Activated naive CD4-positive, alpha-beta T cell treated with anti-CD3 and anti-CD28 coated beads for 36 hours (primary cell): Measurements from ENCODE around the gene CD200R1L. TPM values are rescaled to one million over a fixed set of nuclear protein-coding genes. Genes with fewer than 3 reads are reported as not detected.

Source experiments
- CTCF ChIA-PET: fragments of 350-600 bp; sonication (Branson Sonifier 250); formaldehyde crosslinking; loops from one replicate; lab custom pipeline; 2021; ENCODE audit warnings: antibody characterized with exemption; lab: Charles Lee
- DNase-seq: peaks from one replicate; pipeline ENCODE4 v3.0.0-alpha.2; 2020
- H3K27ac Mint-ChIP-seq: one replicate; pipeline ENCODE4 v1.8.0; 2021; ENCODE audit warnings: mild to moderate bottlenecking, mixed read lengths
- H3K27me3 Mint-ChIP-seq: one replicate; pipeline ENCODE4 v1.8.0; 2021; ENCODE audit warnings: low read depth, mixed read lengths
- H3K36me3 Mint-ChIP-seq: one replicate; pipeline ENCODE4 v1.8.0; 2021; ENCODE audit warnings: low read depth, mixed read lengths
- H3K4me1 Mint-ChIP-seq: one replicate; pipeline ENCODE4 v1.8.0; 2021; ENCODE audit warnings: low read depth, mixed read lengths
- H3K4me3 Mint-ChIP-seq: one replicate; pipeline ENCODE4 v1.8.0; 2021; ENCODE audit warnings: mild to moderate bottlenecking, moderate library complexity, mixed read lengths
- H3K9me3 Mint-ChIP-seq: one replicate; pipeline ENCODE4 v1.8.0; 2021; ENCODE audit warnings: mixed read lengths
- intact Hi-C: fragments of 100-400 bp; cut with micrococcal nuclease; formaldehyde crosslinking; loops from one replicate; pipeline ENCODE4 v1.15.1; 2023
- total RNA-seq, 2 experiments: library from RNA; stranded (reverse); gene quantifications; one replicate each; pipeline ENCODE4 v1.2.3, GENCODE V29; 2021

The CD200R1L gene, protein sequence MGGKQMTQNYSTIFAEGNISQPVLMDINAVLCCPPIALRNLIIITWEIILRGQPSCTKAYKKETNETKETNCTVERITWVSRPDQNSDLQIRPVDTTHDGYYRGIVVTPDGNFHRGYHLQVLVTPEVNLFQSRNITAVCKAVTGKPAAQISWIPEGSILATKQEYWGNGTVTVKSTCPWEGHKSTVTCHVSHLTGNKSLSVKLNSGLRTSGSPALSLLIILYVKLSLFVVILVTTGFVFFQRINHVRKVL
- not detected for total RNA-seq

DNA sequence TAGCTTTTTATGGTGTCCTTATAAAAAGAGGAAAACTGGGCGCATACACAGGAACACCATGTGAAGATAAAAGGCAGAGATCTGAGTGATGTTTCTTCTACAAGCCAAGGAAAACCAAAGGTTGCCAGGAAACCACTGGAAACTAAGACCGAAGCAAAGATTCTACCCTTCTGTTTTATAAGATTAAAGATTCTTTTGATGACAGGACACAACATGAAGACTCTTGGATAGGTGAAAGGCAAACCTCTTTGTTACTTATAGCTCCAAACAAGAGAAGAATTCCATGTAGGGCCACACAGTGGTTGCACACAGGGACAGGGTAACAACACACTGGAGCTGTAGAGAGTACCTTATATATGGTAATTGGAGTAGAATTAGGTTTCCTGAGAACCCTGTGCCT is at the start of gene CD200R1L:
TSS of gene CD200R1L (minus strand) at position 101 of the 400 bp plus-strand sequence. CDS start 17,497 bp downstream, outside the sequence.
- H3K4me3 Mint-ChIP-seq = no peak within 1 kb of the TSS
- H3K27ac Mint-ChIP-seq = no peak within 1 kb of the TSS
- peaks cover 17% of the 10 kb centered on the region for H3K4me1 Mint-ChIP-seq
- CTCF ChIA-PET = interaction anchor here (0.8 to 1.6 kb wide), 3 partner anchors 8 to 204 kb away, joined by 3 to 5 read pairs (median 3); no protein-coding TSS in a partner anchor
- intact Hi-C loops = no loop called here
- DNase-seq = no peak
- H3K27me3 Mint-ChIP-seq = no peaks in the 10 kb centered on the region
- H3K36me3 Mint-ChIP-seq = peaks cover 3% of the 10 kb centered on the region
- peaks cover 25% of the 10 kb centered on the region for H3K9me3 Mint-ChIP-seq

GRCh38 chr3:112894258-112894657 is 47.6 kb upstream of the CD200R1L start:
- H3K9me3 Mint-ChIP-seq = no peaks in the 10 kb centered on the region

DNA sequence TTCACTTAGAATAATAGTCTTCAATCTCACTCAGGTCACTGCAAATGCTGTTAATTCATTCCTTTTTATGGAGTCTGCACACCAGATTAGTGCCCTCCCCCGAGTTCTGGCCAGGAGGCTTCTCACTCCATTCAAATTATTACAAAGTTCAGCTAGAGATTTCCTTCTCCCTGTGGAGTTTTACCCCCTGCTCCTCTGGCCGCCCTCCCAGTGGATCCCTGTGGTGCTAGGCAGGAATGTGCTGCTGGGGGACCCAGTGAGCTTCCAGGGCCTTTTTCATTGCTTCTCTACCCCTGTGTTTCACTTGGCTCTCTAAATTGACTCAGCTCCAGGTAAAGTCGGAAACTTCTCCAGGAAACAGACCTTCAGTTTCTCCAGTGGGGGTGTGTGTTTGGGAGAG is 42.7 kb upstream of the CD200R1L start:
- CTCF ChIA-PET = no interaction called here
- Mint-ChIP-seq H3K27ac (no peak overlapping the region), H3K4me3 (no peak overlapping the region), H3K9me3 (no peaks in the 10 kb centered on the region), H3K4me1 (no peaks in the 10 kb centered on the region), H3K36me3 (no peaks in the 10 kb centered on the region), H3K27me3 (no peaks in the 10 kb centered on the region)
- intact Hi-C loops = no loop called here
- DNase-seq = no peak

More at GRCh38 chr3:112894258-112894657, 47.6 kb upstream of the CD200R1L start:
- CTCF ChIA-PET = no interaction called here
- H3K27me3 Mint-ChIP-seq = no peaks in the 10 kb centered on the region
- no peak for DNase-seq
- no peak overlapping the region for H3K4me3 Mint-ChIP-seq
- no peaks in the 10 kb centered on the region for H3K4me1 Mint-ChIP-seq
- no peaks in the 10 kb centered on the region for H3K36me3 Mint-ChIP-seq
- H3K27ac Mint-ChIP-seq = no peak overlapping the region
- intact Hi-C loops = no loop called here

DNA sequence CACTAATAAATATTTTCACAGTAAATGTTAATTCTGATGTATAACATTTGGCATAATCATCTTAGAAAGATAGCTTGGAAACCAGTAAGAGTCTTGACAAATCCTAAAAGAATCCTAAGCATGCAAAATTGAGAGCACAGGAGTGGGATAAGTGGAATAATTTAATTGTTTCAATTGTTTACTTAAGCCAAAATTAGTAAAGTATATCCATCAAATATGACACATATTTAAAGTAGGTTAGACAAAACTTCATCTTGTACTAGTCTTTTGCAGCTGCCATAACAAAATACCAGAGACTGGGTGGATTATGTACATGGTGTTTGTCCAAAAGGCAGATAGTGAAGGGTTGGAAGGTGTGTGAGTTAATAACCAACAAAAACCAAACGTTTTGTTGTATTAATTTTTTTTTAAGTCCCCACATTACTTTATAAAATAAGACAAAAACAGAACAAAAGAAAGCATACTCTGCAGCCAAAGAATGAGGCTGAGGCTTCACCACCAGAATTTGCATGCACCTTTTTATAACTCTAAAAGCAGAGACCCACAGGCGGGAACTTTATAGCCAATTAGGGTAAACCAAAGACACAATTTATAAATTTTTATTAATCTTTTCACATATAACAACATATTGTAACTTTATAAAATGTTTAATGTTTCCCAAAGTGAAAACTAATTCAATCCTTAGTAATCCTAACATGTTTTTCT is 41.9 kb upstream of the CD200R1L start:
- Mint-ChIP-seq H3K27me3 (no peaks in the 10 kb centered on the region), H3K4me1 (no peaks in the 10 kb centered on the region), H3K9me3 (no peaks in the 10 kb centered on the region), H3K4me3 (no peak overlapping the region), H3K27ac (no peak overlapping the region), H3K36me3 (no peaks in the 10 kb centered on the region)
- DNase-seq = no peak
- intact Hi-C loops = no loop called here
- CTCF ChIA-PET = interaction anchor here (0.7 kb wide), 1 partner anchor 154 kb away, joined by 3 read pairs; no protein-coding TSS in a partner anchor

DNA sequence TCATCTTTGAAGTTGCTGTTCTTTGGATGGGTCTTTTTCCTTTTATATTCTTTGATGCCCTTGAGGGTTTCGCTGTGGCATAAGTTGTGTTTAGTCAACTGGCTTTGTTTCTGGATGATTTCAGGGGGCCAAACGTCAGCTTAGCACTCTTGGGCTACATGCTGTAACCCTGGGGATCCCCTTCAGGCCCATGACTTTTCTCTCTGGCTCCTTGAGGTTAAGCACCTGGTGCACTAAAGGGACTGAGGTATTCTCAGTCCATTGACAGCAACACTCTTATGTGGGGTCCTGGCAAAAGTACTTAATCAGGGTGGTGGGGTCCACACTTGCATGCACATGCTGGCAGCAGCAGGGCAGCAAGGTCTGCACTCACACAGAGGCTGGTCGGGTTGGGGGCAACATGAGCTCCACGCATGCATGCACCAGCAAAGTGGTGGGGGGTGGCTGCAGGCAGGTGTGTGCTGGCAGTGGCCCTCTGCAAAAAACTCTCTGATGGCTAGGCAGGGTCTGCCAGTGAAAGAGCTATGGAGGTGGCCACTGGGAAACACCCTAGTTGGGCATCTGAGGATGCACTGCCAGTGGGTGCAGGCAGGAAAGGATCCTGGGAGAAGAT is 38.1 kb upstream of the CD200R1L start:
- Mint-ChIP-seq H3K9me3 (no peaks in the 10 kb centered on the region), H3K4me1 (no peaks in the 10 kb centered on the region), H3K4me3 (no peak overlapping the region), H3K36me3 (no peaks in the 10 kb centered on the region), H3K27ac (no peak overlapping the region), H3K27me3 (no peaks in the 10 kb centered on the region)
- CTCF ChIA-PET = interaction anchor here (1.0 kb wide), 1 partner anchor 71 kb away, joined by 3 read pairs; no protein-coding TSS in a partner anchor
- DNase-seq = no peak
- intact Hi-C loops = no loop called here

DNA sequence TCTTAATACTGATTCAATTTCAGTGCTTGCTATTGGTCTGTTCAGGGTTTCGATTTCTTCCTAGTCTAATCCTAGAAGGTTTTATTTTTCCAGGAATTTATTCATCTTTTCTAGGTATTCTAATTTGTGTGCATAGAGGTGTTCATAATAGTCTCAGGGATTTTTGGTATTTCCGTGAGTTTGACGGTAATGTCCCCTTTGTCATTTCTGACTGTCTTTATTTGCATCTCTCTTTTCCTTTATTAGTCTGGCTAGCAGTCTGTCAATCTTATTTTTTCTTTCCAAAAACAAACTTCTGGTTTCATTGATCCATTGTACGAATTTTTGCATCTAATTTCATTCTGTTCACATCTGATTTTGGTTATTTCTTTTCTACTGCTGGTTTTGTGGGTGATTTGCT is 35.2 kb upstream of the CD200R1L start:
- H3K4me1 Mint-ChIP-seq = no peaks in the 10 kb centered on the region
- intact Hi-C loops = no loop called here
- CTCF ChIA-PET = interaction anchor here (0.7 kb wide), 1 partner anchor 379 kb away, joined by 3 read pairs; no protein-coding TSS in a partner anchor
- no peaks in the 10 kb centered on the region for H3K36me3 Mint-ChIP-seq
- H3K27ac Mint-ChIP-seq = no peak overlapping the region
- no peak overlapping the region for H3K4me3 Mint-ChIP-seq
- no peaks in the 10 kb centered on the region for H3K27me3 Mint-ChIP-seq
- DNase-seq = no peak
- no peaks in the 10 kb centered on the region for H3K9me3 Mint-ChIP-seq

GRCh38 chr3:112875561-112875960 is 28.9 kb upstream of the CD200R1L start:
- H3K4me3 Mint-ChIP-seq = no peak overlapping the region
- peaks cover 5% of the 10 kb centered on the region for H3K9me3 Mint-ChIP-seq
- no peaks in the 10 kb centered on the region for H3K4me1 Mint-ChIP-seq
- intact Hi-C loops = no loop called here
- H3K36me3 Mint-ChIP-seq = no peaks in the 10 kb centered on the region
- no peak for DNase-seq
- H3K27me3 Mint-ChIP-seq = no peaks in the 10 kb centered on the region
- no peak overlapping the region for H3K27ac Mint-ChIP-seq
- CTCF ChIA-PET = no interaction called here

- intact Hi-C loops = no loop called here
- Mint-ChIP-seq H3K27me3 (no peaks in the 10 kb centered on the region), H3K4me1 (no peaks in the 10 kb centered on the region), H3K9me3 (peaks cover 13% of the 10 kb centered on the region), H3K4me3 (no peak overlapping the region), H3K27ac (no peak overlapping the region), H3K36me3 (no peaks in the 10 kb centered on the region)
- CTCF ChIA-PET = no interaction called here
- no peak for DNase-seq
These were observed 28.1 kb upstream of the CD200R1L start for GRCh38 chr3:112874725-112875124.

GRCh38 chr3:112873632-112874031 is 27.0 kb upstream of the CD200R1L start:
- Mint-ChIP-seq H3K9me3 (peaks cover 16% of the 10 kb centered on the region), H3K27me3 (no peaks in the 10 kb centered on the region), H3K4me1 (no peaks in the 10 kb centered on the region), H3K4me3 (no peak overlapping the region), H3K27ac (no peak overlapping the region), H3K36me3 (peaks cover 1% of the 10 kb centered on the region)
- DNase-seq = no peak
- CTCF ChIA-PET = no interaction called here
- intact Hi-C loops = no loop called here

GRCh38 chr3:112871735-112872134 is 25.1 kb upstream of the CD200R1L start:
- no peak overlapping the region for H3K27ac Mint-ChIP-seq
- no peak overlapping the region for H3K4me3 Mint-ChIP-seq
- H3K4me1 Mint-ChIP-seq = no peaks in the 10 kb centered on the region
- no peaks in the 10 kb centered on the region for H3K27me3 Mint-ChIP-seq
- intact Hi-C loops = no loop called here
- CTCF ChIA-PET = no interaction called here
- H3K9me3 Mint-ChIP-seq = peaks cover 17% of the 10 kb centered on the region
- DNase-seq = no peak
- peaks cover 1% of the 10 kb centered on the region for H3K36me3 Mint-ChIP-seq

- intact Hi-C loops = no loop called here
- Mint-ChIP-seq H3K27me3 (no peaks in the 10 kb centered on the region), H3K4me1 (no peaks in the 10 kb centered on the region), H3K9me3 (peaks cover 21% of the 10 kb centered on the region), H3K36me3 (peaks cover 1% of the 10 kb centered on the region), H3K4me3 (no peak overlapping the region), H3K27ac (no peak overlapping the region)
- DNase-seq = no peak
- CTCF ChIA-PET = interaction anchor here (0.7 kb wide), 1 partner anchor 67 kb away, joined by 4 read pairs; no protein-coding TSS in a partner anchor
These were observed 19.1 kb upstream of the CD200R1L start for GRCh38 chr3:112865757-112866156.

DNA sequence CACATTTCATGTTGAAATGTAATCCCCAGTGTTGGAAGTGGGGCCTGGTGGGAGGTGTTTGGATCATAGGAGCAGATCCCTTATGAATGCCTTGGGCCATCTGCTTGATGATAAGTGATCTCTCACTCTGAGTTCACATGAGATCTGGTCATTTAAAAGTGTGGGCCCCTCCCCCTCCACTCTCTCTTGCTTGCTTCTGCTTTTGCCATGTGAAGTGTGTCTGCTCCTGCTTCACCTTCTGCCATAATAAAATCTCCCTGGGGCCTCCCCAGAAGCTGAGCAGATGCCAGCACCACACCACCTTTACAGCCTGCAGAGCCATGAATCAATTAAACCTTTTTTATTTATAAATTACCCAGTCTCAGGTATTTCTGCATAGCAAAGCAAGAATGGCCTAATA is 14.2 kb upstream of the CD200R1L start:
- Mint-ChIP-seq H3K9me3 (peaks cover 12% of the 10 kb centered on the region), H3K4me1 (peaks cover 22% of the 10 kb centered on the region), H3K36me3 (no peaks in the 10 kb centered on the region), H3K27me3 (no peaks in the 10 kb centered on the region), H3K4me3 (no peak overlapping the region), H3K27ac (no peak overlapping the region)
- intact Hi-C loops = no loop called here
- CTCF ChIA-PET = no interaction called here
- no peak for DNase-seq
